T-helper 2 cell treated with Interferon-gamma antibody and Interleukin-4, amounts not matched to agents 5 μg/mL and 100 μg/mL, for 36 hours (primary cell): Measurements from ENCODE around the gene CD53.
"Not testable (repeated sequence)": the region's sequence is repeated elsewhere in the genome, so short reads cannot be mapped to it uniquely, and the experiment has no call there.

Experiments
- DNase-seq: peaks from one replicate; pipeline ENCODE4 v3.0.0; 2021; ENCODE audit warnings: low spot score
- H3K27ac Mint-ChIP-seq: one replicate; pipeline ENCODE4 v1.8.0; 2021; ENCODE audit warnings: mild to moderate bottlenecking, mixed read lengths
- H3K27me3 Mint-ChIP-seq: one replicate; pipeline ENCODE4 v1.8.0; 2021; ENCODE audit warnings: low read depth, mixed read lengths
- H3K36me3 Mint-ChIP-seq: one replicate; pipeline ENCODE4 v1.8.0; 2021; ENCODE audit warnings: low read depth, mixed read lengths
- H3K4me1 Mint-ChIP-seq: one replicate; pipeline ENCODE4 v1.8.0; 2021; ENCODE audit warnings: low read depth, mixed read lengths
- H3K4me3 Mint-ChIP-seq: one replicate; pipeline ENCODE4 v1.8.0; 2022; ENCODE audit warnings: mild to moderate bottlenecking, moderate library complexity, mixed read lengths
- H3K9me3 Mint-ChIP-seq: one replicate; pipeline ENCODE4 v1.8.0; 2021; ENCODE audit warnings: mixed read lengths

CD53 gene

DNA sequence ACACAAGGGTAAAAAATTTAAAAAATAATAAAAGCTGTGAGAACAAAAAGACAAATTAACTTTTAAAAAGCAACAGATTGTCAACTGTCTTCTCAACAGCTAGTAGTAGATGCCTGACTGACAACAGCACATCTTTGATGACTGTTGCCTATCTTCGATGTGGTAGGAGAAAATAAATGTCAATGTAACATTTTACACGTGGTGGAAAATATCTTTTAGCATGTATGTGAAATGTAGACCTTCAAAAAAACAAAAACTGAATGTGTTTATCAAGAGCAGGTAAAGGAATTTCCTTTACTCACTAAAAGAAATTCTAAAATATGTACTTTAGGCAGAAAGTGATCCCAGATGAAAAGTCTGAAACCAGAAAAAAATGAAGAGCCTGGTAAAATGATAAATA lies 42.9 kb downstream of the CD53 start:
- peaks cover 27% of the 10 kb centered on the region for H3K9me3 Mint-ChIP-seq
- peaks cover 17% of the 10 kb centered on the region for H3K36me3 Mint-ChIP-seq
- H3K4me3 Mint-ChIP-seq: peak overlapping the region; percentile 44
- peaks cover 17% of the 10 kb centered on the region for H3K4me1 Mint-ChIP-seq
- peaks cover under 1% of the 10 kb centered on the region for H3K27me3 Mint-ChIP-seq
- no peak for DNase-seq
- H3K27ac Mint-ChIP-seq: peak overlapping the region; percentile 32

- Mint-ChIP-seq H3K4me3 (peak overlapping the region; percentile 61), H3K36me3 (peaks cover 15% of the 10 kb centered on the region), H3K27ac (peak overlapping the region; percentile 71), H3K9me3 (peaks cover 22% of the 10 kb centered on the region), H3K27me3 (no peaks in the 10 kb centered on the region), H3K4me1 (peaks cover 17% of the 10 kb centered on the region)
- DNase-seq: no peak
These were observed 43.3 kb downstream of the CD53 start for GRCh38 chr1:110916274-110916668.

DNA sequence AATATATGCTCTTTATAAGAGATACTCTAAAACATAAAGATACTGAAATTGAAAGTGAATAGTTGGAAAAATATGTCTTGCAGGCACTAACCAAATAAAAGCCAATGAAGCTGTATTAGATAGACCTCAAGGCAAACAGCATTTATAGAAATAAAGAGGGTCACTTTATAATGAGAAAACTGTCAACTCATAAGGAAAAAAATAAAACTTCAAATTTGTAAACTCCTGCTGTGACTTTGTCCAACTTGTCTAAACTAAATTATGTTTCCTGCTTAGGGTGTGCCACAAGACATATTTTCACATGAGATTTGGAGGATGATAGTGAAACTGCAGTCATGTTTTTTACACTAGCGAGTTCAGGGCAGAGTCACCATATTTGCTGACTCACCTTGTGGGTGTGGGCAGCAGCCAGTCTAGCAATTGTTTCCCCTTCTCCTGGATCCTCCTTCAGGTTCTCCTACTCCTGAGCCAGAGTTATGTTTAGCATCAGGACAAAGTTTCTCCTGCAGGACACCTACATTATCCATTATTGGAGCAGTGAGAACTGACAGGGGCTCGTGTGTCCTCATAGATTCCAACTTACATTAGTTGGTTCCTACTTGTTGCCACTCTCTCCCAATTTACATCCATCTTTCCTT lies 43.8 kb downstream of the CD53 start:
- Mint-ChIP-seq H3K27me3 (no peaks in the 10 kb centered on the region), H3K4me1 (peaks cover 17% of the 10 kb centered on the region), H3K4me3 (peak overlapping the region; percentile 57), H3K27ac (peak overlapping the region; percentile 71), H3K36me3 (peaks cover 10% of the 10 kb centered on the region), H3K9me3 (peaks cover 19% of the 10 kb centered on the region)
- peak; percentile 60 for DNase-seq

DNA sequence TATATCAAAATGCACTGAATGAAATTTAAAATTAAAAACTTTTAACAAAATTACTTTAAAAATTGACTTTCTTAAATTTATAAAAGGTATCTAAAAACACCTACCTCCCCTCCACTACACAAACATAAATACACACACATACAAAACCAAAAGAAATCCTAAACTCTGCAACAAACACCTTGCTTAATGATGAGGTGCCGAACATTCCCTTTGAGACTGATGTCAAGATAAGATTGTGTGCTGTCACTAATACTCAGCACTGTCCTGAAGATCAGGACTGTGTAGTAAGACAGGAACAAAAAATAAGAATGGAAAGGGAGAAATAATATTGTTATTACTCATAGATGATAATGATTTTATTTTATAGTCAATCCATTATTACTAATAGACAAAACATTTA lies 45.1 kb downstream of the CD53 start:
- DNase-seq: no peak
- Mint-ChIP-seq H3K4me3 (no peak overlapping the region), H3K27me3 (no peaks in the 10 kb centered on the region), H3K9me3 (peaks cover 22% of the 10 kb centered on the region), H3K27ac (no peak overlapping the region), H3K4me1 (peaks cover 17% of the 10 kb centered on the region), H3K36me3 (peaks cover 7% of the 10 kb centered on the region)

- Mint-ChIP-seq H3K27me3 (peaks cover 3% of the 10 kb centered on the region), H3K9me3 (peaks cover 23% of the 10 kb centered on the region), H3K4me1 (peaks cover 6% of the 10 kb centered on the region), H3K36me3 (peaks cover 5% of the 10 kb centered on the region), H3K27ac (no peak overlapping the region), H3K4me3 (no peak overlapping the region)
- DNase-seq: no peak
These were observed 49.0 kb downstream of the CD53 start for GRCh38 chr1:110921953-110922352.

DNA sequence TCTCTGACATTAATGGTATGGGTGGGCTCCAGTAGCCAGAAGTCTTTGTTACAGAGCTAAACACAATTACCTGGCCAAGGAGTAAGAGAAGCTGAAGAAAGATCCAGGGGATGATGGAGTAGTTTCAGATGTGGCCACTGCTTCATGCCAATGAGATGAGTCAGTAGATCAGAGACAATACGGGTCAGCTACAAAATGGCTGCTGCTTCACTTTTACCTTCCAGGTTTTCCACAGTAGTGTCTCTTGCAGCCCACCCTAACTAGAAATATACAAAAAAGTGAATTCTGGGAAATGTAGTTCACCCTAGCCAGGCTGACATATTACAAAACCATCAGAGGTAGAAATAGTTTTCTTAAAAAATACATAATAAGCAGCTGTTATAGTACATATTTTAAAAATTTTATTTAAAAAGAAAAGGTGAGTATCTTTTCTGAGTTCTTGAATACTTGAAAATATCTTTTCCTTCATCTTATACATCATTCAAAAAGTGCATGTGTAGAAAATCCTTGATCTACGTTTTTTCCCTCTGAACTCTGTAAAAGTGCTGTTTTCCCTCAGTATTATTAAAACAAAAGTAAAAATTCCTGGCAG lies 54.6 kb downstream of the CD53 start:
- no peak overlapping the region for H3K27ac Mint-ChIP-seq
- H3K4me3 Mint-ChIP-seq: no peak overlapping the region
- DNase-seq: no peak
- peaks cover 3% of the 10 kb centered on the region for H3K27me3 Mint-ChIP-seq
- no peaks in the 10 kb centered on the region for H3K4me1 Mint-ChIP-seq
- H3K36me3 Mint-ChIP-seq: peaks cover 2% of the 10 kb centered on the region
- H3K9me3 Mint-ChIP-seq: peaks cover 47% of the 10 kb centered on the region

GRCh38 chr1:110928191-110928590 lies 55.2 kb downstream of the CD53 start:
- no peak overlapping the region for H3K4me3 Mint-ChIP-seq
- peaks cover 43% of the 10 kb centered on the region for H3K9me3 Mint-ChIP-seq
- no peak overlapping the region for H3K27ac Mint-ChIP-seq
- H3K27me3 Mint-ChIP-seq: peaks cover 3% of the 10 kb centered on the region
- no peak for DNase-seq
- peaks cover 2% of the 10 kb centered on the region for H3K36me3 Mint-ChIP-seq
- H3K4me1 Mint-ChIP-seq: no peaks in the 10 kb centered on the region

DNA sequence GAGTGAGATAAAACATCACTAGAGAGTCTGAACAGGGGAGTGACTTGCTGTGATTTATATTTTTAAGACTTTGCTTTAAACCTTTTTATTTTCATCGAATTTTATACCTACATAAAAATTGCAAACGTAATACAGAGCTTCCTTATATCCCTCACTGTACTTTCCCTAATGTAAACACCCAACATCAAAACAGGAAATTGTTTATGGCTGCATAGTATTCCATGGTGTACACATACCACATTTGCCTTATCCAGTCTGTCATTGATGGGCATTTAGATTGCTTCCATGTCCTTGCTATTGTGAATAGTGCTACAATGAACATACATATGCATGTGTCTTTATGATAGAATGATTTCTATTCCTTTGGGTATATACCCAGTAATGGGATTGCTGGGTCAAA lies 56.0 kb downstream of the CD53 start:
- no peak for DNase-seq
- Mint-ChIP-seq H3K36me3 (no peaks in the 10 kb centered on the region), H3K27ac (no peak overlapping the region), H3K9me3 (peaks cover 39% of the 10 kb centered on the region), H3K4me1 (no peaks in the 10 kb centered on the region), H3K27me3 (peaks cover 3% of the 10 kb centered on the region), H3K4me3 (no peak overlapping the region)

- not testable (repeated sequence) for H3K36me3 Mint-ChIP-seq, H3K4me3 Mint-ChIP-seq, DNase-seq, H3K27ac Mint-ChIP-seq, H3K27me3 Mint-ChIP-seq, H3K4me1 Mint-ChIP-seq
- H3K9me3 Mint-ChIP-seq: peaks cover 46% of the 10 kb centered on the region
These were observed 58.1 kb downstream of the CD53 start for GRCh38 chr1:110931097-110931496.

GRCh38 chr1:110936567-110936966 lies 63.6 kb downstream of the CD53 start:
- H3K9me3 Mint-ChIP-seq: peaks cover 50% of the 10 kb centered on the region
- no peak overlapping the region for H3K27ac Mint-ChIP-seq
- H3K4me3 Mint-ChIP-seq: no peak overlapping the region
- H3K27me3 Mint-ChIP-seq: peaks cover 3% of the 10 kb centered on the region
- DNase-seq: no peak
- H3K4me1 Mint-ChIP-seq: no peaks in the 10 kb centered on the region
- no peaks in the 10 kb centered on the region for H3K36me3 Mint-ChIP-seq

DNA sequence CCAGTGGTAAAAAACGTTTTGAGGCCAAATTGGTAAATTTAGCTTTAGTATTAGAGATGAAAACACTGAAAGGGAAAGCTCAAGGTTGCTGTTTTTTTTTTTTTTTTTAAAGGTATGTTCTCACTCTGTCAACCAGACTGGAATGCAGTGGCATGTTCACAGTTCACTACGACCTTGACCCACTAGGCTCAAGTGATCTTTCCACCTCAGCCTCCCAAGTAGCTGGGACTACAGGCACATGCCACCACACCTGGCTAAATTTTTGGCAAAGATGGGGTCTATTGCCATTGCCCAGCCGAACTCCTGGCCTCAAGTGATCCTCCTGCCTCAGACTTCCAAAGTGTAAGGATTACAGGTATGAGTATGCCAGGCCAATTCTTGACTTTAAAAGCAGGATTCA lies 71.9 kb downstream of the CD53 start:
- peaks cover 5% of the 10 kb centered on the region for H3K9me3 Mint-ChIP-seq
- DNase-seq: no peak
- H3K4me3 Mint-ChIP-seq: no peak overlapping the region
- H3K36me3 Mint-ChIP-seq: peaks cover 35% of the 10 kb centered on the region
- peaks cover 1% of the 10 kb centered on the region for H3K27me3 Mint-ChIP-seq
- no peaks in the 10 kb centered on the region for H3K4me1 Mint-ChIP-seq
- no peak overlapping the region for H3K27ac Mint-ChIP-seq

- no peak overlapping the region for H3K4me3 Mint-ChIP-seq
- H3K27me3 Mint-ChIP-seq: no peaks in the 10 kb centered on the region
- no peak overlapping the region for H3K27ac Mint-ChIP-seq
- peaks cover 43% of the 10 kb centered on the region for H3K36me3 Mint-ChIP-seq
- no peaks in the 10 kb centered on the region for H3K9me3 Mint-ChIP-seq
- DNase-seq: no peak
- no peaks in the 10 kb centered on the region for H3K4me1 Mint-ChIP-seq
These were observed 72.7 kb downstream of the CD53 start for GRCh38 chr1:110945626-110946025.

DNA sequence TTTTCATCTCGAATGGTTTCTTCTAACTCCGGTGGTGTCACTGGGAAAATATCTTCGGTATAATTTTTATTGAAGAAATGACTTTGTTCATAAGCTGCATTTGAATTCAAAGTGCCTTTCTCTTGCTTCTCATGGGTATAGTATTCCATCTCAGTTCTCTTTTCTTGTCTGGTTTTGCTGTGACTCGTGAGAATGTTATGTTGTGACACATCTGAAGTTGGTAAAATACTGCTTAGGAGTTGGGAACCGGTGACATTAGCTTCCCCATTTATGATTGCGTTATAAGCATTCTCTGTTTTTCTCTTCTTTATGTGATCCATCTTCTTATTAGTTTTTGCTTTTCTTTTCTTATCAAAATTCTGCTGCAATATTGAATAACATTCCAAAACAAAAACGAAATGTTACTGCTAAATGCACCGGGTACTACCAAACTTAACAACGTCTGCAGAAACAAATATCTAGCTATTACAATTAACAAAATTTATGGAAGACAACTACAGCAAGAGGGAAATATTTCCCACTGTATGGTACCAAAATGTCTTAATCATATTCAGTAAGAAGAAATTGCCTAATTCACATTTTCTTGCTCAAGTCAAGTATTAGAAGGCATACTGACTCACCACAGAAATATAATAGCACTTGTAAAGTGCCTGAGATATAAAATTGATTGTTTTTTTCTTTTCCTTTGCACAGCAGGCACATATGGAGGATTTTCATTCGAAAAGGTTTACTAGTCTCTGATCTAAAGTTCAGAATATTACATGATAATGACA lies 75.3 kb downstream of the CD53 start:
- peaks cover 65% of the 10 kb centered on the region for H3K36me3 Mint-ChIP-seq
- no peak for DNase-seq

More for the DNA sequence above, 75.3 kb downstream of the CD53 start:
- Mint-ChIP-seq H3K9me3 (peaks cover 4% of the 10 kb centered on the region), H3K27ac (no peak overlapping the region), H3K4me3 (no peak overlapping the region), H3K4me1 (peaks cover 3% of the 10 kb centered on the region), H3K27me3 (no peaks in the 10 kb centered on the region)
